H9 (cell line): ENCODE data around the gene SYNE3. TPM values are rescaled to one million over a fixed set of nuclear protein-coding genes. Genes with fewer than 3 reads are reported as not detected.

ENCODE experiments used
- DNase-seq: peaks from one replicate; pipeline ENCODE4 v3.0.0-alpha.2; 2017
- H2AFZ ChIP-seq: one replicate; pipeline ENCODE4 v1.6.1; 2013; ENCODE audit warnings: mild to moderate bottlenecking, low read length, control low read depth, moderate library complexity
- H2AK5ac ChIP-seq: 2 replicates; pipeline ENCODE4 v1.6.1; 2013; ENCODE audit warnings: low read length, control low read depth, mixed read lengths; ENCODE audit not compliant: insufficient read length
- H2BK120ac ChIP-seq: one replicate; pipeline ENCODE4 v1.6.1; 2013; ENCODE audit warnings: low read depth, mild to moderate bottlenecking, low read length, control low read depth, inconsistent platforms; ENCODE audit not compliant: poor library complexity, severe bottlenecking
- H2BK12ac ChIP-seq: 2 replicates; pipeline ENCODE4 v1.6.1; 2013; ENCODE audit warnings: low read length, control low read depth, mixed read lengths, low read depth; ENCODE audit not compliant: insufficient read length
- H2BK15ac ChIP-seq: 2 replicates; pipeline ENCODE4 v1.6.1; 2013; ENCODE audit warnings: low read depth, low read length, control low read depth
- H2BK20ac ChIP-seq: one replicate; pipeline ENCODE4 v1.6.1; 2013; ENCODE audit warnings: low read depth, mild to moderate bottlenecking, low read length, control low read depth, inconsistent platforms; ENCODE audit not compliant: poor library complexity, severe bottlenecking
- H2BK5ac ChIP-seq: 2 replicates; pipeline ENCODE4 v1.6.1; 2013; ENCODE audit warnings: low read length, control low read depth, mixed read lengths; ENCODE audit not compliant: insufficient read length
- H3K14ac ChIP-seq: 2 replicates; pipeline ENCODE4 v1.6.1; 2013; ENCODE audit warnings: low read length, control low read depth; ENCODE audit not compliant: insufficient read depth
- H3K18ac ChIP-seq: 2 replicates; pipeline ENCODE4 v1.6.1; 2013; ENCODE audit warnings: low read depth, mild to moderate bottlenecking, mixed read lengths, low read length, control low read depth; ENCODE audit not compliant: insufficient read length
- H3K23ac ChIP-seq: 2 replicates; pipeline ENCODE4 v1.6.1; 2013; ENCODE audit warnings: low read length, control low read depth, mixed read lengths, low read depth; ENCODE audit not compliant: insufficient read length
- H3K23me2 ChIP-seq: 2 replicates; pipeline ENCODE4 v1.6.1; 2013; ENCODE audit warnings: low read depth, mild to moderate bottlenecking, mixed read lengths, low read length, control low read depth; ENCODE audit not compliant: insufficient read length, poor library complexity, severe bottlenecking
- H3K27ac ChIP-seq: 2 replicates; pipeline ENCODE4 v1.5.1; 2013; ENCODE audit warnings: low read length, control low read depth, mixed read lengths, low read depth; ENCODE audit not compliant: insufficient read length
- H3K27me3 ChIP-seq: 2 replicates; pipeline ENCODE4 v1.6.1; 2013; ENCODE audit warnings: low read length, control low read depth, inconsistent platforms; ENCODE audit not compliant: insufficient read depth
- H3K4ac ChIP-seq: 2 replicates; pipeline ENCODE4 v1.6.1; 2013; ENCODE audit warnings: low read depth, mild to moderate bottlenecking, control low read depth, inconsistent platforms, low read length, moderate library complexity
- H3K4me1 ChIP-seq: 2 replicates; pipeline ENCODE4 v1.6.1; 2013; ENCODE audit warnings: low read length, control low read depth, inconsistent platforms; ENCODE audit not compliant: insufficient read depth
- H3K4me2 ChIP-seq: 2 replicates; pipeline ENCODE4 v1.6.1; 2013; ENCODE audit warnings: low read length, control low read depth, mixed read lengths; ENCODE audit not compliant: insufficient read length, insufficient read depth
- H3K56ac ChIP-seq: 2 replicates; pipeline ENCODE4 v1.6.1; 2013; ENCODE audit warnings: low read depth, mild to moderate bottlenecking, mixed read lengths, low read length, control low read depth; ENCODE audit not compliant: insufficient read length
- H3K79me1 ChIP-seq: 2 replicates; pipeline ENCODE4 v1.6.1; 2013; ENCODE audit warnings: low read depth, mild to moderate bottlenecking, moderate library complexity, low read length, control low read depth, inconsistent platforms; ENCODE audit not compliant: insufficient read depth, poor library complexity, severe bottlenecking
- H3K79me2 ChIP-seq: 2 replicates; pipeline ENCODE4 v1.6.1; 2013; ENCODE audit warnings: low read length, control low read depth, inconsistent platforms; ENCODE audit not compliant: insufficient read depth
- H3K9ac ChIP-seq: 2 replicates; pipeline ENCODE4 v1.6.1; 2013; ENCODE audit warnings: low read length, control low read depth, mixed read lengths; ENCODE audit not compliant: insufficient read length; ENCODE audit errors: extremely low read depth
- H3K9me3 ChIP-seq: one replicate; pipeline ENCODE4 v1.6.1; 2013; ENCODE audit warnings: low read depth, low read length, inconsistent platforms; ENCODE audit not compliant: control insufficient read depth
- H3T11ph ChIP-seq: one replicate; pipeline ENCODE4 v1.6.1; 2013; ENCODE audit warnings: mild to moderate bottlenecking, low read length, control low read depth, inconsistent platforms
- H4K20me1 ChIP-seq: one replicate; pipeline ENCODE4 v1.6.1; 2013; ENCODE audit not compliant: control insufficient read depth, insufficient read length, insufficient read depth
- H4K5ac ChIP-seq: 2 replicates; pipeline ENCODE4 v1.6.1; 2013; ENCODE audit warnings: low read depth, mild to moderate bottlenecking, mixed read lengths, low read length, control low read depth; ENCODE audit not compliant: insufficient read length
- H4K8ac ChIP-seq: replicated peaks from 2 replicates; pipeline ENCODE4 v1.6.1; 2013; ENCODE audit warnings: low read length, control low read depth, mixed read lengths, low read depth; ENCODE audit not compliant: insufficient read length
- H4K91ac ChIP-seq: 2 replicates; pipeline ENCODE4 v1.6.1; 2013; ENCODE audit warnings: low read depth, mild to moderate bottlenecking, moderate library complexity, mixed read lengths, low read length, control low read depth; ENCODE audit not compliant: insufficient read length
- H3K27ac Mint-ChIP-seq, 3 experiments: 2 replicates in 2 of 3; 3 replicates in 1 of 3; pipeline ENCODE4 v1.8.0; 2020 to 2021; ENCODE audit warnings: mixed read lengths in 3 of 3, mild to moderate bottlenecking in 1 of 3, moderate library complexity in 1 of 3
- H3K27me3 Mint-ChIP-seq: 2 replicates; pipeline ENCODE4 v1.8.0; 2021; ENCODE audit warnings: low read depth, mild to moderate bottlenecking, moderate library complexity, mixed read lengths
- H3K36me3 Mint-ChIP-seq, 3 experiments: 2 replicates in 2 of 3; 3 replicates in 1 of 3; pipeline ENCODE4 v1.8.0; 2020 to 2021; ENCODE audit warnings: low read depth in 3 of 3, mixed read lengths in 3 of 3; ENCODE audit not compliant: insufficient read depth in 1 of 3
- H3K4me1 Mint-ChIP-seq, 2 experiments: 2 replicates each; pipeline ENCODE4 v1.8.0; 2020; ENCODE audit warnings: mixed read lengths in 2 of 2
- H3K4me3 Mint-ChIP-seq, 2 experiments: 2 replicates in 1 of 2; 3 replicates in 1 of 2; pipeline ENCODE4 v1.8.0; 2020 to 2021; ENCODE audit warnings: mild to moderate bottlenecking in 2 of 2, mixed read lengths in 2 of 2, moderate library complexity in 1 of 2
- H3K9me3 Mint-ChIP-seq, 2 experiments: 2 replicates in 1 of 2; 3 replicates in 1 of 2; pipeline ENCODE4 v1.8.0; 2020; ENCODE audit warnings: mild to moderate bottlenecking in 2 of 2, mixed read lengths in 2 of 2, moderate library complexity in 1 of 2
- CTCF ChIP-seq: fragments of 200-600 bp; sonication (generic); conservative IDR thresholded peaks from 3 replicates; pipeline ENCODE4 v1.8.0; 2021; ENCODE audit warnings: antibody characterized with exemption, mild to moderate bottlenecking
- WGBS: extraction: QIAGEN DNeasy Blood & Tissue Kit; methylation state at CpG from one replicate; pipeline ENCODE4 v1.1.7; 2013; ENCODE audit warnings: missing lambda C conversion rate, low lambda C conversion rate, mixed read lengths; ENCODE audit not compliant: insufficient read length; ENCODE audit errors: extremely low coverage; 5-methylcytosine and 5-hydroxymethylcytosine counted together
- total RNA-seq: library from RNA; stranded (reverse); gene quantifications from 2 replicates; pipeline ENCODE4 v1.2.1, GENCODE V29; 2021

Gene SYNE3
- total RNA-seq, 1 experiment from 2014 or later, result 0.11 TPM

GRCh38 chr14:95562892-95563685 is 46.6 kb upstream of the SYNE3 start:
- H3K79me1 ChIP-seq, result no peaks in the 10 kb centered on the region
- H3K23me2 ChIP-seq, result no peaks in the 10 kb centered on the region
- no peak overlapping the region for H3K14ac ChIP-seq
- H2AFZ ChIP-seq, result no peak overlapping the region
- no peak overlapping the region for H3K23ac ChIP-seq
- no peak overlapping the region for H2BK5ac ChIP-seq
- no peaks in the 10 kb centered on the region for H3K79me2 ChIP-seq
- TF ChIP-seq CTCF, result no peak
- peak overlapping the region in 1 of 3 experiments; percentile 46; a peak in 1 of 7 replicates for H3K27ac Mint-ChIP-seq
- no peaks in the 10 kb centered on the region for H4K20me1 ChIP-seq
- H3K4ac ChIP-seq, result no peak overlapping the region
- H3K9me3 ChIP-seq, result no peaks in the 10 kb centered on the region
- no peak overlapping the region for H2BK120ac ChIP-seq
- H3K4me3 Mint-ChIP-seq, result no peak overlapping the region
- H3K4me1 ChIP-seq, result peaks cover 3% of the 10 kb centered on the region; the same call in 1 of the 2 replicates
- H3K27me3 ChIP-seq, result no peaks in the 10 kb centered on the region
- peaks cover 0 to 2% of the 10 kb centered on the region in 2 experiments; a peak in 2 of 5 replicates for H3K9me3 Mint-ChIP-seq
- no peak overlapping the region for H3K4me2 ChIP-seq
- H2BK20ac ChIP-seq, result no peak overlapping the region
- H2BK15ac ChIP-seq, result no peak overlapping the region
- H3T11ph ChIP-seq, result no peak overlapping the region
- H4K91ac ChIP-seq, result no peak overlapping the region
- H3K18ac ChIP-seq, result peak overlapping the region; percentile 40
- peaks cover 18 to 33% of the 10 kb centered on the region in 2 experiments for H3K4me1 Mint-ChIP-seq
- no peak overlapping the region for H4K5ac ChIP-seq
- H2AK5ac ChIP-seq, result peak overlapping the region; percentile 14
- H3K56ac ChIP-seq, result no peak overlapping the region
- H3K36me3 Mint-ChIP-seq, result no peaks in the 10 kb centered on the region
- no CpG with 5 or more reads among the region's 18 CpGs for WGBS
- H3K27ac ChIP-seq, result no peak overlapping the region
- H4K8ac ChIP-seq, result no peak overlapping the region
- DNase-seq, result no peak
- H3K27me3 Mint-ChIP-seq, result peaks cover 25% of the 10 kb centered on the region
- no peak overlapping the region for H3K9ac ChIP-seq
- H2BK12ac ChIP-seq, result no peak overlapping the region
